Effector CD4-positive, alpha-beta T cell (primary cell): Measurements from ENCODE around the gene LEFTY1. TPM values are rescaled to one million over a fixed set of nuclear protein-coding genes. Genes with fewer than 3 reads are reported as not detected.
"Not testable (repeated sequence)": the region's sequence is repeated elsewhere in the genome, so short reads cannot be mapped to it uniquely, and the experiment has no call there.

ENCODE experiments used
- DNase-seq: peaks from one replicate; pipeline ENCODE4 v3.0.0-alpha.2; 2020
- total RNA-seq: gene quantifications from one replicate; lab custom pipeline; 2026; lab: John Stamatoyannopoulos, UW

The LEFTY1 gene
- total RNA-seq, result not detected

GRCh38 chr1:225888898-225889601 lies at the start of gene LEFTY1:
TSS of gene LEFTY1 (minus strand) at chr1:225889146. CDS start at chr1:225889066, 80 bp downstream.
- no peak for DNase-seq

GRCh38 chr1:225937048-225937968 lies 48.4 kb upstream of the LEFTY1 start:
- DNase-seq, result no peak

- DNase-seq, result no peak
Observed at GRCh38 chr1:225936523-225936922, 47.6 kb upstream of the LEFTY1 start.

- DNase-seq, result not testable (repeated sequence)
Observed at GRCh38 chr1:225936086-225936485, 47.1 kb upstream of the LEFTY1 start.

GRCh38 chr1:225934711-225935110 lies 45.8 kb upstream of the LEFTY1 start:
- no peak for DNase-seq

GRCh38 chr1:225933072-225933471 lies 44.1 kb upstream of the LEFTY1 start:
- DNase-seq, result no peak

GRCh38 chr1:225931270-225932136 lies 42.6 kb upstream of the LEFTY1 start:
- DNase-seq, result no peak

- DNase-seq, result no peak
Observed at GRCh38 chr1:225930566-225930965, 41.6 kb upstream of the LEFTY1 start.

GRCh38 chr1:225929462-225929861 lies 40.5 kb upstream of the LEFTY1 start:
- not testable (repeated sequence) for DNase-seq

GRCh38 chr1:225928186-225929175 lies 39.5 kb upstream of the LEFTY1 start:
- no peak for DNase-seq

GRCh38 chr1:225926551-225927113 lies 37.7 kb upstream of the LEFTY1 start:
- no peak for DNase-seq

- peak; percentile 92 for DNase-seq
Observed at GRCh38 chr1:225923692-225924555, 35.0 kb upstream of the LEFTY1 start, which contains the start of gene PYCR2. TSS of gene PYCR2 (minus strand) at chr1:225924250. CDS start at chr1:225924110, 140 bp downstream.

- no peak for DNase-seq
Observed at GRCh38 chr1:225923381-225923691, 34.4 kb upstream of the LEFTY1 start.

- no peak for DNase-seq
Observed at GRCh38 chr1:225921734-225922709, 33.1 kb upstream of the LEFTY1 start.

GRCh38 chr1:225919906-225920305 lies 31.0 kb upstream of the LEFTY1 start:
- no peak for DNase-seq

GRCh38 chr1:225918280-225918679 lies 29.3 kb upstream of the LEFTY1 start:
- no peak for DNase-seq

GRCh38 chr1:225917536-225917935 lies 28.6 kb upstream of the LEFTY1 start:
- DNase-seq, result no peak

GRCh38 chr1:225917101-225917500 lies 28.2 kb upstream of the LEFTY1 start:
- DNase-seq, result no peak

- no peak for DNase-seq
Observed at GRCh38 chr1:225915538-225915991, 26.6 kb upstream of the LEFTY1 start.
